ENCODE data around the gene TPCN2. TPM values are rescaled to one million over a fixed set of nuclear protein-coding genes. Genes with fewer than 3 reads are reported as not detected.
A peak's percentile ranks its signal among the peaks of the same experiment; 100 is the strongest.

TPCN2 gene
- total and polyA plus RNA-seq, 9 donors: 6.4 to 9.9 (median 7.6) TPM

DNA sequence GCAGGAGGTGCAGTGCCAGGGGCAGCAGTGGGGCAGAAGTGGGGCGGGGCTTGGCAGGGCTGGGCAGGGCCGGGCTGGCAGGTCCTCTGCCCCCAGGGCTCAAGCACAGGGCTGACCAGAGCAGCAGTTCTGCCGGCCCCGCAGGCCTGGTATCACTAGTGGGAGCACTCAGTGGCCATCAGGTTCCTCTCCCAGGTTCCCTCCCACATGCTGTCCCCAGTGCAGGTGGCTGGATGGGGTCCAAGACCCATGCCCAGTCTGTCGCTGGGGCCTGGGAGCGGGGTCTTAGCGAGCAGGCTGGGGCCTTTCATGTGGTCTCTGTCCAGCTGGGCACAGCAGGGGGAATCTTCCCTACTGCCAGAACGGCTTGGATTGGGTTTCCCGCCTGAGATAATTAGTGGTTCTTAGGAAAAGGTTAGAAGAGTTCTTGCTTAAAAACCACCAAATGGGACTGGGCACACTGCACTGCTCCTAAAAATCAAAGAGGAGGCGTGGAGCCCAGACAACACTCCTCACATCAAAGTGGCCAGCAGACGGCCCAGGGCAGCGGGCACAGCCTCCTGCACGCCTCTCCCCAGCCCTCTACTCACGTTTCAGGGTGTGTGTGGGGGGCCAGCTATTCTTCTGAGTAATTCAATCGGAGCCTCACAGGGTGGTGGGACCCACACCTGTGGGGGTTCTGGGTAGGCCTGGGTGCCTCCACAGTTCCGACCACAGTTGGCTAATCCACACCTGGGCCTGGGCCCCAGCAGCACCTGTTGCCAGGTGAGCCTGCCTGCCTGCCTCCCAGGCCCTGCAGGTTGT lies 45.6 kb downstream of the TPCN2 start:
- WGBS (ENCODE audit: insufficient coverage): 49% methylated on average over 9 of the region's 16 CpGs
- peaks cover 25% of the 10 kb centered on the region for H3K36me3 ChIP-seq (ENCODE audit: control insufficient read depth, insufficient read depth, low read length)
- H3K27me3 ChIP-seq (ENCODE audit: control insufficient read depth, insufficient read depth, low read length): peaks cover 4% of the 10 kb centered on the region
- H3K4me1 ChIP-seq (ENCODE audit: control insufficient read depth, insufficient read depth, low read length): peaks cover 13% of the 10 kb centered on the region
- H3K9me3 ChIP-seq (replicated peaks; ENCODE audit: control insufficient read depth, low read depth, low read length): peaks cover 5% of the 10 kb centered on the region
- no peak overlapping the region for H3K4me3 ChIP-seq (ENCODE audit: low read length)
- DNase-seq: no peak
- no peak overlapping the region for H3K27ac ChIP-seq (ENCODE audit: low read length)

GRCh38 chr11:69094915-69095290 lies 46.2 kb downstream of the TPCN2 start:
- no peak overlapping the region for H3K4me3 ChIP-seq (ENCODE audit: low read length)
- no peak overlapping the region for H3K27ac ChIP-seq (ENCODE audit: low read length)
- peaks cover 5% of the 10 kb centered on the region for H3K9me3 ChIP-seq (replicated peaks; ENCODE audit: control insufficient read depth, low read depth, low read length)
- WGBS (ENCODE audit: insufficient coverage): 75% methylated on average over 5 of the region's 10 CpGs
- H3K36me3 ChIP-seq (ENCODE audit: control insufficient read depth, insufficient read depth, low read length): peaks cover 21% of the 10 kb centered on the region
- H3K27me3 ChIP-seq (ENCODE audit: control insufficient read depth, insufficient read depth, low read length): peaks cover 9% of the 10 kb centered on the region
- DNase-seq: no peak
- H3K4me1 ChIP-seq (ENCODE audit: control insufficient read depth, insufficient read depth, low read length): peaks cover 14% of the 10 kb centered on the region

- 69% methylated on average over 8 of the region's 10 CpGs for WGBS (ENCODE audit: insufficient coverage)
- Histone ChIP-seq H3K27me3 (ENCODE audit: control insufficient read depth, insufficient read depth, low read length) (peaks cover 12% of the 10 kb centered on the region), H3K4me3 (ENCODE audit: low read length) (no peak overlapping the region), H3K27ac (ENCODE audit: low read length) (no peak overlapping the region), H3K9me3 (replicated peaks; ENCODE audit: control insufficient read depth, low read depth, low read length) (peaks cover 5% of the 10 kb centered on the region), H3K4me1 (ENCODE audit: control insufficient read depth, insufficient read depth, low read length) (peaks cover 14% of the 10 kb centered on the region), H3K36me3 (ENCODE audit: control insufficient read depth, insufficient read depth, low read length) (peaks cover 17% of the 10 kb centered on the region)
- DNase-seq: no peak
Observed at GRCh38 chr11:69095300-69095699, 46.6 kb downstream of the TPCN2 start.

GRCh38 chr11:69096473-69096872 lies 47.7 kb downstream of the TPCN2 start:
- H3K27ac ChIP-seq (ENCODE audit: low read length): no peak overlapping the region
- 82% methylated on average over 12 of the region's 13 CpGs for WGBS (ENCODE audit: insufficient coverage)
- H3K4me3 ChIP-seq (ENCODE audit: low read length): no peak overlapping the region
- H3K9me3 ChIP-seq (replicated peaks; ENCODE audit: control insufficient read depth, low read depth, low read length): peaks cover 4% of the 10 kb centered on the region
- peaks cover 11% of the 10 kb centered on the region for H3K36me3 ChIP-seq (ENCODE audit: control insufficient read depth, insufficient read depth, low read length)
- H3K27me3 ChIP-seq (ENCODE audit: control insufficient read depth, insufficient read depth, low read length): peaks cover 22% of the 10 kb centered on the region
- DNase-seq: no peak
- H3K4me1 ChIP-seq (ENCODE audit: control insufficient read depth, insufficient read depth, low read length): peaks cover 14% of the 10 kb centered on the region

DNA sequence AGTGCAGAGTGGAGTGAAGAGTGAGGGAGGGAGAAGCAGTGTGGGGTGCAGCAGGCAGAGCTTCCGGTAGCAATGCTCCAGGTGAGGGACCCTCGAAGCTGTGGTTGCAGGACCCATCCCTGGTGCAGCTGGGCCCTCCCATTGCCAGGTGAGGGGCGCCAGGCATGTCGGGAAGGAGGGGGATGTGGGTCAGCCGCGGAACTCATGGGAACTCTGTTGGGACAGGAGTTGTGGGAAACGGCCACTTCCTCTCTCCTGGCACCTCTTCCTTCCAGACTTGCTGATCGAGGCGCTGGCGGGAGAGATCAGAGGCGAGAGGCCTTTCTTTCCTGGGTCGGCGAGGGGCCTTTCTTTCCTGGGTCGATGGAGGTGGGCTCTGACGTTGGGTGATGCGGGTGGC lies 48.5 kb downstream of the TPCN2 start:
- Histone ChIP-seq H3K4me1 (ENCODE audit: control insufficient read depth, insufficient read depth, low read length) (peaks cover 17% of the 10 kb centered on the region), H3K36me3 (ENCODE audit: control insufficient read depth, insufficient read depth, low read length) (peaks cover 6% of the 10 kb centered on the region), H3K27me3 (ENCODE audit: control insufficient read depth, insufficient read depth, low read length) (peaks cover 27% of the 10 kb centered on the region), H3K27ac (ENCODE audit: low read length) (no peak overlapping the region), H3K4me3 (ENCODE audit: low read length) (no peak overlapping the region), H3K9me3 (replicated peaks; ENCODE audit: control insufficient read depth, low read depth, low read length) (no peaks in the 10 kb centered on the region)
- no peak for DNase-seq
- WGBS (ENCODE audit: insufficient coverage): 69% methylated on average over 12 of the region's 16 CpGs

DNA sequence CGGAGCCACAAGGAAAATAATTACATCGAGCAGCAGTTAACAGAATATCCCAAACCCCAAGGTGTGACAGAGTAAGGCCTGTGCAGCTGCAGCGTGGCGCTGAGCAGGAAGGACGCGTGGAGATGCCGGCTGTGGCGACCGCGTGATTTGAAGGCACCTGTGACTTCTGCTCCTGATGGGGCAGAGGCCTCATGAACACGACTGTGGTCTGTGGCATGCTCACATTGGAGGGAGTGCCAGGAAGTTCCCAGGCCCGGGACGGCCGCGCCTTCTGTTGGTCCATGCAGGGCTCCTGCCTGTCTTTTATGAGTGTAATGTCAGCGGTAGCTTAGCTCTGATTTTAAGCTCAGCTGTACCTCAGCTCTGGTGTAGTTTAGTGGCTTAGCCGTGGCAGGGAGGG lies 50.4 kb downstream of the TPCN2 start:
- H3K4me3 ChIP-seq (ENCODE audit: low read length): no peak overlapping the region
- no peak overlapping the region for H3K27ac ChIP-seq (ENCODE audit: low read length)
- 58% methylated on average over 15 of the region's 17 CpGs for WGBS (ENCODE audit: insufficient coverage)
- H3K36me3 ChIP-seq (ENCODE audit: control insufficient read depth, insufficient read depth, low read length): no peaks in the 10 kb centered on the region
- H3K4me1 ChIP-seq (ENCODE audit: control insufficient read depth, insufficient read depth, low read length): peaks cover 18% of the 10 kb centered on the region
- peaks cover 32% of the 10 kb centered on the region for H3K27me3 ChIP-seq (ENCODE audit: control insufficient read depth, insufficient read depth, low read length)
- H3K9me3 ChIP-seq (replicated peaks; ENCODE audit: control insufficient read depth, low read depth, low read length): no peaks in the 10 kb centered on the region
- no peak for DNase-seq

DNA sequence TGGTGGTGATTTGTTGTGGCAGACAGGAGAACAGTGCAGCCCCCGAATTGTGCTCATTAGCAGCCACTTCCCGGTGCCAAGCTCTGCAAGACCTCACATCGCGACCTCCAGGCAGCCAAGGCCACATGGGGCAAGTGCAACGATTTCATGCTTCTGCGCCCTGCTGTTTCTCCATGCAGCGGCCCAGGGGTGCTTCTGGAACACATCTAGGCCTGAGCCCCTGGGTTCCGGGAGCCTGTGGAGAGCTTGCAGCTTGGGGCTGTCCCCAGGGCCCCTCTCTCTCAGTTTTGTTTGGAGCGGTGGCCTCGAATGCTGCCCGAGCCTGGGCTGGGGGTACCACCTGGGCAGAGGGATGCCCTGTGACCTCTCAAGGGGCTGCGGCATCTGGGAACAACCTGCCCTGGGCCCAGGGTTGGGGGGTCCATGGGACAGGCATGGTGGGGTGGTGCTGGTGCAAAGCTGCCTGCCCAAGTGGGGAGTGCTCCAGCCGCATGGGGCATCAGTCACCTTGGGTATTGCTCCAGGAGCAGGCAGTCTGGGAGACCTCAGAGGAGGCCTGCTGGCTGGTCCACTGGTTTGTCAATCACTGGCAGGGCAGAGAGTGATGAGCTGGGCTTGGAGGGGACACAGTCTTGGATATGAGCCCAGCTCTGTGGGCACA lies 51.9 kb downstream of the TPCN2 start:
- no peak for DNase-seq
- H3K4me1 ChIP-seq (ENCODE audit: control insufficient read depth, insufficient read depth, low read length): peaks cover 17% of the 10 kb centered on the region
- no peak overlapping the region for H3K4me3 ChIP-seq (ENCODE audit: low read length)
- H3K27me3 ChIP-seq (ENCODE audit: control insufficient read depth, insufficient read depth, low read length): peaks cover 29% of the 10 kb centered on the region
- H3K9me3 ChIP-seq (replicated peaks; ENCODE audit: control insufficient read depth, low read depth, low read length): no peaks in the 10 kb centered on the region
- no peak overlapping the region for H3K27ac ChIP-seq (ENCODE audit: low read length)
- 65% methylated on average over 10 of the region's 13 CpGs for WGBS (ENCODE audit: insufficient coverage)
- H3K36me3 ChIP-seq (ENCODE audit: control insufficient read depth, insufficient read depth, low read length): no peaks in the 10 kb centered on the region

DNA sequence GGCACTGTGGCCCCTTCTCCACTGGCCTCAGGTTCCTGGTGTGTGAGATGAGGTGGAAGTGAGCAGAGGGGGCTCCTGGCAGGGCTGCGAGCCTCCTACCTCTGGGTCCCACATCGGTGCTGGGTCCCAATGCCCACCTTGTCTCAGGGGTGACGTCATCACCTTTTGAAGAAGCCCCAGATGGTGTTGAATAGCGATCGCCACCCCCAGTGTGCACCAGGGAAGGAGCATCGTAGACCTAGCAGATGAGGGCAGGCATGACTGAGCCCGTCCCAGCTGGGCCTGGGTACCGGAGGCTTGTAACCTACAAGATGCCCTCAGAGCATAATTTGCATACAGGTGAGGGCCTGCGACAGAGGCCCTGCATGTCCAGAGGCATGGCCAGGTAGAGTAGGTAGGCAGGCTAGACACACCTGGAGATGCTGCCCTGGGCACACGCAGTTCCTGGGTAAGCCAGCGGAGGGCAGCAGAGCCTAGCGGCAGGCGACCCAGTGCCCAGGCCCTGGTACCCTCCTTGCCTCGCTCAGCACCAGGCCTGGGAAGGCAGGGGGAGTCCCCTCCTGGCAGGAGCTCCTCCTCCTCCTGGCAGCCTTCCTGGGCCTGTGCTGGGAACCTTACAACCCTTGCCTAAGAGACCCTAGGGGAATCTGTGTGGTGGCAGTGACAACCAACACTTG lies 52.5 kb downstream of the TPCN2 start:
- DNase-seq: peak; percentile 68
- H3K27me3 ChIP-seq (ENCODE audit: control insufficient read depth, insufficient read depth, low read length): peaks cover 29% of the 10 kb centered on the region
- 20% methylated on average over 14 of the region's 14 CpGs for WGBS (ENCODE audit: insufficient coverage)
- H3K4me3 ChIP-seq (ENCODE audit: low read length): no peak overlapping the region
- peaks cover 23% of the 10 kb centered on the region for H3K4me1 ChIP-seq (ENCODE audit: control insufficient read depth, insufficient read depth, low read length)
- H3K36me3 ChIP-seq (ENCODE audit: control insufficient read depth, insufficient read depth, low read length): no peaks in the 10 kb centered on the region
- H3K9me3 ChIP-seq (replicated peaks; ENCODE audit: control insufficient read depth, low read depth, low read length): no peaks in the 10 kb centered on the region
- H3K27ac ChIP-seq (ENCODE audit: low read length): no peak overlapping the region

DNA sequence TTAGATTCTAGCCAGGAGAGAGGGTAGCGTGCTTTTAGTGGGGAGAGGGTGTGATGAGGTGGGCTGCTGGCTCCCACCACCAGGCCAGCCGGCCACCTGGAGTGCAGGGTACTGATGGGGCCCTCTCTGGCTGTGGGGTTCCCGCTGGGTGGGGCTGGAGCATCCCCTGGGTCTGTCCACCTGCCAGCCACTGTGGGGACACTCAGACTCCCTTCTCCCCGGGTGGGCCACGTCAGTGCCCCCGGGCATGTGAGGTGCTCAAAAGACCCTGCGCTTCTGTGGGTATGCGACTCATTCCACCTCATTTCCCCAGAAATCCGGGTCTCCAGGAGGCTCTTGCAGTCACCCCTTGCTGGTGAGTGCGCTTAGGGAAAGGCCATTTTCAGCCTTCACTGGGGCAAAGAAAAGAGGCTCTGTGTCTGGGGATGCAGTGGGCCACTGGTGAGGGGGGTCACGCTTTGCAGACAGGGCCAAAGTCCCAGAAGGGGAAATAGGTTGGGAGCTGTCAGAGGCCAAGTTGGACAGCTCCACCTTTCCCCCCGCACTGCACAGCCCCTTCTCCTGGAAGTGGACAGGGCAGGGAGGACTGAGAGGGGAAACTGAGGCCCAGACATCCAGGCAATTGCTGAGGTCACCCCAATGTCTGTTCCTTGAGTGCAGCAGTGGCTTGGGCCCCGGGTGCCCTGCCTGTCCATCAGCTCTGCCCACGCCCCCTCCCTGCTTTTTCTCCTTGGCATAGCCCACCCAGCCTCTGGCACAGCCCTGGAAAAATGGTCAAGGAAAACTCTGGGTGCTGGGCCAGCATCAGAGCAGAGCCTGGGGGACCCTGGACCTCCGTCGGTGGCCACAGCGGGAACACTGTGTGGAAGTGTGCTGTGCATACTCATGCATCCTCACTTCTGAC lies 53.3 kb downstream of the TPCN2 start:
- peaks cover 29% of the 10 kb centered on the region for H3K27me3 ChIP-seq (ENCODE audit: control insufficient read depth, insufficient read depth, low read length)
- WGBS (ENCODE audit: insufficient coverage): 63% methylated on average over 12 of the region's 17 CpGs
- H3K4me1 ChIP-seq (ENCODE audit: control insufficient read depth, insufficient read depth, low read length): peaks cover 31% of the 10 kb centered on the region
- no peak overlapping the region for H3K4me3 ChIP-seq (ENCODE audit: low read length)
- no peaks in the 10 kb centered on the region for H3K36me3 ChIP-seq (ENCODE audit: control insufficient read depth, insufficient read depth, low read length)
- DNase-seq: no peak
- no peak overlapping the region for H3K27ac ChIP-seq (ENCODE audit: low read length)
- no peaks in the 10 kb centered on the region for H3K9me3 ChIP-seq (replicated peaks; ENCODE audit: control insufficient read depth, low read depth, low read length)

Data from muscle of leg (tissue), 11 donors.